Iris pigment epithelial cell (primary cell): Measurements from ENCODE around the gene CAVIN3.
"Not testable (repeated sequence)": the region's sequence is repeated elsewhere in the genome, so short reads cannot be mapped to it uniquely, and the experiment has no call there.

Experiments used
- DNase-seq: peaks from one replicate; pipeline ENCODE4 v3.0.0-alpha.2; 2011; ENCODE audit warnings: low read depth

Gene CAVIN3

GRCh38 chr11:6326303-6326702 lies 6.0 kb upstream of the CAVIN3 start:
- DNase-seq, result no peak

GRCh38 chr11:6323291-6323905 lies 3.1 kb upstream of the CAVIN3 start:
- DNase-seq, result no peak

GRCh38 chr11:6321961-6322362 lies 1.7 kb upstream of the CAVIN3 start:
- peak; percentile 55 for DNase-seq

- no peak for DNase-seq
Observed at GRCh38 chr11:6321356-6321755, 1.1 kb upstream of the CAVIN3 start.

- peak; percentile 92 for DNase-seq
Observed at GRCh38 chr11:6319704-6320410, 444 bp downstream of the CAVIN3 start.

GRCh38 chr11:6319001-6319703 lies 1.1 kb downstream of the CAVIN3 start:
- DNase-seq, result peak; percentile 63

GRCh38 chr11:6318204-6318603 lies 2.1 kb downstream of the CAVIN3 start:
- no peak for DNase-seq

- DNase-seq, result peak; percentile 64
Observed at GRCh38 chr11:6315811-6316425, 4.4 kb downstream of the CAVIN3 start.

- no peak for DNase-seq
Observed at GRCh38 chr11:6312106-6312505, 8.2 kb downstream of the CAVIN3 start.

- DNase-seq, result peak; percentile 7
Observed at GRCh38 chr11:6307876-6308275, 12.4 kb downstream of the CAVIN3 start.

- DNase-seq, result no peak
Observed at GRCh38 chr11:6305297-6305696, 15.0 kb downstream of the CAVIN3 start.

GRCh38 chr11:6303661-6304060 lies 16.6 kb downstream of the CAVIN3 start:
- no peak for DNase-seq

GRCh38 chr11:6301096-6301495 lies 19.2 kb downstream of the CAVIN3 start:
- no peak for DNase-seq

- DNase-seq, result no peak
Observed at GRCh38 chr11:6300325-6300724, 20.0 kb downstream of the CAVIN3 start.

GRCh38 chr11:6298605-6299004 lies 21.7 kb downstream of the CAVIN3 start:
- peak; percentile 24 for DNase-seq

- DNase-seq, result no peak
Observed at GRCh38 chr11:6297831-6298230, 22.5 kb downstream of the CAVIN3 start.

GRCh38 chr11:6285019-6285418 lies 35.3 kb downstream of the CAVIN3 start:
- DNase-seq, result no peak

GRCh38 chr11:6284250-6284649 lies 36.1 kb downstream of the CAVIN3 start:
- no peak for DNase-seq

GRCh38 chr11:6283453-6284023 lies 36.8 kb downstream of the CAVIN3 start:
- DNase-seq, result no peak

- not testable (repeated sequence) for DNase-seq
Observed at GRCh38 chr11:6280809-6281208, 39.5 kb downstream of the CAVIN3 start.

- DNase-seq, result no peak
Observed at GRCh38 chr11:6273188-6273587, 47.1 kb downstream of the CAVIN3 start.

GRCh38 chr11:6271598-6271997 lies 48.7 kb downstream of the CAVIN3 start:
- DNase-seq, result no peak
